GM12878 (cell line): ENCODE results near the gene GPSM1. TPM values are rescaled to one million over a fixed set of nuclear protein-coding genes. Genes with fewer than 3 reads are reported as not detected.

Experiments used
- ATAC-seq: fragments of 200-7000 bp; cut with Tn5 transposase; 3 replicates; pipeline ENCODE4 v1.9.1; 2020; ENCODE audit warnings: mild to moderate bottlenecking, moderate library complexity
- BruUV-seq: library from RNA; stranded (reverse); fragments of 400-500 nt; replicated peaks from 2 replicates; lab custom pipeline; 2021; lab: Mats Ljungman, UMichigan
- CTCF ChIA-PET: fragments of 300-600 bp; sonication (Branson Sonifier 250); formaldehyde crosslinking; extraction: SDS; loops from one replicate; lab custom pipeline; 2021; ENCODE audit warnings: inconsistent platforms; lab: Yijun Ruan, JAX
- POLR2A ChIA-PET: fragments of 350-600 bp; formaldehyde crosslinking; extraction: SDS; loops from one replicate; lab custom pipeline; 2021; ENCODE audit warnings: inconsistent platforms; lab: Charles Lee
- RAD21 ChIA-PET: fragments of 300-600 bp; sonication (Branson Sonifier 250); formaldehyde crosslinking; loops from one replicate; lab custom pipeline; 2023; ENCODE audit warnings: antibody characterized with exemption; ENCODE audit not compliant: unreplicated experiment; lab: Charles Lee
- SMC1A ChIA-PET: fragments of 300-600 bp; sonication (Branson Sonifier 250); formaldehyde crosslinking; loops from one replicate; lab custom pipeline; 2023; ENCODE audit not compliant: unreplicated experiment, uncharacterized antibody; lab: Charles Lee
- DNase-seq: peaks from one replicate; pipeline ENCODE4 v3.0.0-alpha.2; 2011; ENCODE audit warnings: low read depth, low spot score
- FAIRE-seq: peaks from 3 replicates; lab custom pipeline; 2011; peaks lifted over from hg19 to GRCh38; lab: Jason Lieb, UNC
- H2AFZ ChIP-seq: 2 replicates; pipeline ENCODE4 v1.6.0; 2011; ENCODE audit warnings: low read depth, low read length, control low read depth; ENCODE audit not compliant: control insufficient read depth
- H3K27ac ChIP-seq: 2 replicates; pipeline ENCODE4 v1.5.1; 2011; ENCODE audit warnings: control low read depth; ENCODE audit not compliant: control insufficient read depth, insufficient read depth
- H3K27me3 ChIP-seq, 2 experiments: replicated peaks in 1 of 2; 2 replicates each; pipeline versions ENCODE4 v1.6.0 to v1.6.1; 2011; ENCODE audit warnings: low read length in 1 of 2; ENCODE audit not compliant: control insufficient read depth in 2 of 2, insufficient read depth in 2 of 2
- H3K36me3 ChIP-seq, 2 experiments: 2 replicates each; pipeline ENCODE4 v1.5.1; 2011; ENCODE audit warnings: low read length in 1 of 2; ENCODE audit not compliant: control insufficient read depth in 2 of 2, insufficient read depth in 2 of 2
- H3K4me1 ChIP-seq: 2 replicates; pipeline ENCODE4 v1.6.1; 2011; ENCODE audit warnings: mild to moderate bottlenecking, low read length, moderate library complexity, mixed read lengths; ENCODE audit not compliant: control insufficient read depth, insufficient read depth
- H3K4me2 ChIP-seq: 2 replicates; pipeline ENCODE4 v1.6.0; 2011; ENCODE audit warnings: control low read depth; ENCODE audit not compliant: control insufficient read depth, insufficient read depth
- H3K4me3 ChIP-seq: fragments of 200-600 bp; sonication (generic); 2 replicates; pipeline ENCODE4 v1.5.1; 2016
- H3K79me2 ChIP-seq: 2 replicates; pipeline ENCODE4 v1.6.0; 2011; ENCODE audit warnings: low read length; ENCODE audit not compliant: control insufficient read depth, insufficient read depth
- H3K9ac ChIP-seq: 2 replicates; pipeline ENCODE4 v1.8.0; 2011; ENCODE audit warnings: low read length, control low read depth, mixed read lengths; ENCODE audit not compliant: control insufficient read depth, insufficient read depth
- H3K9me3 ChIP-seq: replicated peaks from 3 replicates; pipeline ENCODE4 v1.5.1; 2011; ENCODE audit warnings: mild to moderate bottlenecking, low read length; ENCODE audit not compliant: control insufficient read depth, insufficient read depth
- H4K20me1 ChIP-seq: 2 replicates; pipeline ENCODE4 v1.6.0; 2011; ENCODE audit not compliant: control insufficient read depth, insufficient read depth
- BMI1 ChIP-seq: fragments of 450-650 bp; IDR thresholded peaks from 2 replicates; pipeline ENCODE4 v1.6.1; 2016; ENCODE audit warnings: mild to moderate bottlenecking, moderate library complexity, borderline replicate concordance
- CEBPB ChIP-seq, 2 experiments: fragments of 150-350 bp in 1 of 2; IDR thresholded peaks; 2 replicates each; pipeline ENCODE4 v1.6.1; 2012 to 2014; ENCODE audit warnings: low read depth in 2 of 2, low read length in 2 of 2, borderline replicate concordance in 1 of 2, inconsistent platforms in 1 of 2
- E2F4 ChIP-seq: IDR thresholded peaks from 2 replicates; pipeline ENCODE4 v1.6.1; 2012; ENCODE audit warnings: low read depth, low read length, improper control_type of control experiment
- EP300 ChIP-seq, 2 experiments: fragments of 150-350 bp in 1 of 2; IDR thresholded peaks; 2 replicates each; pipeline ENCODE4 v1.6.1; 2011 to 2012; ENCODE audit warnings: low read depth in 2 of 2, low read length in 2 of 2, borderline replicate concordance in 1 of 2, improper control_type of control experiment in 1 of 2, inconsistent platforms in 1 of 2; ENCODE audit not compliant: control insufficient read depth in 1 of 2
- ESRRA ChIP-seq: IDR thresholded peaks from 2 replicates; pipeline ENCODE4 v1.6.1; 2012; ENCODE audit warnings: mild to moderate bottlenecking, low read length, improper control_type of control experiment
- IRF3 ChIP-seq: fragments of 450-650 bp; IDR thresholded peaks from 2 replicates; pipeline ENCODE4 v1.6.1; 2014; ENCODE audit warnings: mild to moderate bottlenecking
- NBN ChIP-seq: fragments of 450-650 bp; IDR thresholded peaks from 2 replicates; pipeline ENCODE4 v1.6.1; 2016
- PAX5 ChIP-seq: IDR thresholded peaks from 2 replicates; pipeline ENCODE4 v1.6.1; 2011; ENCODE audit warnings: low read depth, low read length, borderline replicate concordance
- RELB ChIP-seq: fragments of 450-650 bp; IDR thresholded peaks from 2 replicates; pipeline ENCODE4 v1.6.1; 2017; ENCODE audit warnings: low read depth, mild to moderate bottlenecking, moderate library complexity
- SUPT20H ChIP-seq: IDR thresholded peaks from 2 replicates; pipeline ENCODE4 v1.6.1; 2011; ENCODE audit warnings: low read depth, mild to moderate bottlenecking, low read length, moderate library complexity, borderline replicate concordance; ENCODE audit not compliant: control insufficient read depth
- TBL1XR1 ChIP-seq: IDR thresholded peaks from 2 replicates; pipeline ENCODE4 v1.6.1; 2012; ENCODE audit warnings: low read depth, low read length, improper control_type of control experiment
- TCF3 ChIP-seq: IDR thresholded peaks from 2 replicates; pipeline ENCODE4 v1.6.1; 2012; ENCODE audit warnings: low read depth, mild to moderate bottlenecking, low read length, borderline replicate concordance; ENCODE audit not compliant: insufficient read depth
- TCF7 ChIP-seq: IDR thresholded peaks from 2 replicates; pipeline ENCODE4 v1.6.1; 2014; ENCODE audit warnings: antibody characterized with exemption, borderline replicate concordance
- WGBS: methylation state at CpG from one replicate; pipeline ENCODE4 v1.1.6; 2016; ENCODE audit warnings: low lambda C conversion rate; ENCODE audit not compliant: insufficient replicate concordance, insufficient coverage; ENCODE audit errors: missing lambda C conversion rate; 5-methylcytosine and 5-hydroxymethylcytosine counted together
- in situ Hi-C: fragments of 300-500 bp; cut with MboI; formaldehyde crosslinking; loops from 9 replicates; pipeline ENCODE4 v1.14.3; 2018; ENCODE audit warnings: mixed read lengths
- intact Hi-C: fragments of 100-400 bp; cut with micrococcal nuclease; formaldehyde crosslinking; loops from one replicate; pipeline ENCODE4 v1.14.2; 2022; ENCODE audit not compliant: unreplicated experiment
- polyA plus RNA-seq, 11 experiments: library from polyadenylated mRNA; depleted of rRNA in 4 of 11; unstranded in 6 of 11; stranded (reverse) in 5 of 11; fragments of >200 nt; fragmentation: Nextera tagmentation in 4 of 11; fragmentation: Illumina TruSeq in 1 of 11; extraction: Ambion mirVana in 4 of 11; extraction: Trizol in 1 of 11; gene quantifications; 1 replicate in 1 of 11; 2 replicates in 10 of 11; pipeline versions ENCODE4 v1.2.1 to v1.2.3, GENCODE V29; 2011 to 2016; ENCODE audit warnings: inconsistent platforms in 2 of 11, missing spikeins in 2 of 11, low read depth in 1 of 11
- total RNA-seq, 4 experiments: library from RNA; depleted of rRNA in 3 of 4; stranded (reverse); fragments of >200 nt in 3 of 4; fragmentation: Illumina TruSeq in 1 of 4; extraction: Trizol in 1 of 4; gene quantifications; 2 replicates each; pipeline versions ENCODE4 v1.2.1 to v1.2.3, GENCODE V29; 2013 to 2021

The GPSM1 gene
- total and polyA plus RNA-seq, 10 of the 15 experiments (the other 5 are each of a cell fraction or from before 2014, with no cell fraction given), result 0.04 to 0.10 (median 0.10) TPM; not detected in 7

GRCh38 chr9:136358016-136358415 is 30.7 kb downstream of the GPSM1 start:
- ChIA-PET POLR2A (no interaction called here), CTCF (no interaction called here), SMC1A (no interaction called here), RAD21 (no interaction called here)
- Histone ChIP-seq H4K20me1 (no peaks in the 10 kb centered on the region), H3K9ac (no peak overlapping the region), H3K27me3 (no peaks in the 10 kb centered on the region), H3K79me2 (no peaks in the 10 kb centered on the region), H3K36me3 (no peaks in the 10 kb centered on the region), H3K27ac (no peak overlapping the region), H3K4me1 (peaks cover 5% of the 10 kb centered on the region; the same call in 1 of the 2 replicates), H2AFZ (no peak overlapping the region), H3K4me3 (no peak overlapping the region), H3K9me3 (no peaks in the 10 kb centered on the region), H3K4me2 (no peak overlapping the region)
- no peak for FAIRE-seq
- DNase-seq, result no peak
- intact Hi-C loops, result no loop called here
- ATAC-seq, result no peak
- no TSS peak for BruUV-seq
- in situ Hi-C loops, result no loop called here
- WGBS, result 68% methylated on average over 28 of the region's 29 CpGs
- no peak for TF ChIP-seq TBL1XR1
- TF ChIP-seq IRF3, result no peak
- TF ChIP-seq ESRRA, result no peak
- no peak for TF ChIP-seq RELB
- TF ChIP-seq TCF7, result no peak
- TF ChIP-seq PAX5, result no peak
- no peak for TF ChIP-seq EP300 (IDR thresholded peaks at IDR 0.05; ENCODE audit: borderline replicate concordance in 1 of 2, control insufficient read depth in 1 of 2, low read depth in 2 of 2, low read length in 2 of 2)
- no peak for TF ChIP-seq BMI1
- no peak for TF ChIP-seq TCF3
- TF ChIP-seq SUPT20H, result no peak
- no peak for TF ChIP-seq CEBPB (IDR thresholded peaks at IDR 0.05; ENCODE audit: borderline replicate concordance in 1 of 2, low read depth in 2 of 2, low read length in 2 of 2)
- TF ChIP-seq E2F4, result no peak
- TF ChIP-seq NBN, result no peak
